GM12801 (cell line): ENCODE measurements around the gene SURF6.

Experiments
- TF ChIP-seq, protein P1 (sequence below): IDR thresholded peaks from one replicate; pipeline ENCODE4 v1.5.1; 2011; ENCODE audit warnings: control low read depth; ENCODE audit not compliant: insufficient read length; ENCODE audit errors: extremely low read depth

SURF6 gene

DNA sequence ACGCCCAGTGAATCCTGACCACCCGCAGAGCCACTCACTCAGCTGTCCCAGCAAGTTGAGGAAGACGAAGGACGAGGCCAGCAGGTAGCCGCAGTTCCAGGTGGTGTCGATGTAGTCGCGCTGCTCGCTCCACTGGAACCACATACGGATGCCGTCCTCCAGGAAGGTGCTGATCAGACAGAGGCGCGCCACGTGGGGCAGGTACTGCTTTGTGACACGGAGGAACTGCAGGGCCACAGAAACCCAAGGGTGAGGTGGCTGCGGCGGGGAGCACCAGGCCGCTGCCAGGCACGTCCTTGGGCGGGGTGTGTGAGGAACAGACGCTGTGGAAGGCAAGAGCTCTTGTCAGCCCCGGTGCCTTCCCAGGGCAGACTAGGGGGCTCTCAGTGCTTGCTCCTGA, 31.2 kb upstream of the SURF6 start:
- TF ChIP-seq, protein P1, sequence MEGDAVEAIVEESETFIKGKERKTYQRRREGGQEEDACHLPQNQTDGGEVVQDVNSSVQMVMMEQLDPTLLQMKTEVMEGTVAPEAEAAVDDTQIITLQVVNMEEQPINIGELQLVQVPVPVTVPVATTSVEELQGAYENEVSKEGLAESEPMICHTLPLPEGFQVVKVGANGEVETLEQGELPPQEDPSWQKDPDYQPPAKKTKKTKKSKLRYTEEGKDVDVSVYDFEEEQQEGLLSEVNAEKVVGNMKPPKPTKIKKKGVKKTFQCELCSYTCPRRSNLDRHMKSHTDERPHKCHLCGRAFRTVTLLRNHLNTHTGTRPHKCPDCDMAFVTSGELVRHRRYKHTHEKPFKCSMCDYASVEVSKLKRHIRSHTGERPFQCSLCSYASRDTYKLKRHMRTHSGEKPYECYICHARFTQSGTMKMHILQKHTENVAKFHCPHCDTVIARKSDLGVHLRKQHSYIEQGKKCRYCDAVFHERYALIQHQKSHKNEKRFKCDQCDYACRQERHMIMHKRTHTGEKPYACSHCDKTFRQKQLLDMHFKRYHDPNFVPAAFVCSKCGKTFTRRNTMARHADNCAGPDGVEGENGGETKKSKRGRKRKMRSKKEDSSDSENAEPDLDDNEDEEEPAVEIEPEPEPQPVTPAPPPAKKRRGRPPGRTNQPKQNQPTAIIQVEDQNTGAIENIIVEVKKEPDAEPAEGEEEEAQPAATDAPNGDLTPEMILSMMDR = no peak

DNA sequence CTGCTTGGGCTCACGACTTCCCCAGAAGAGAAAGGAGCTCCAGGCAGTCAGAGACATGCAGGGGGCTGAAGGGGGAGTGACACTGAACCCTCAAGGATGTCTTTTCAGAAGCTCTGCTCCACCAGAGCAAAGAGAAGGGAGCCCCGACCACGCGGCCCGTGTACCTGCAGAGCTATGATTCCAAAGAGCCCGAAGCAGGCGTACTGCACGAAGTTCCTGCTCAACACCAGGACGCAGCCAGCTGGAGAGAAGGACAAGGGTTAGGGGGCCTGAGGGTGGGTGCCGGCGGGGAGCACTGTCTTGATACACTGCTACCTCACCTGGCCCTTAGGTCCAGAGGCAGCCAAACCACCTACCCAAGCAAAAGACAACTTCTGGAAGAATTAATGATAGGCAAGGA, 30.4 kb upstream of the SURF6 start:
- TF ChIP-seq, protein P1 = no peak

DNA sequence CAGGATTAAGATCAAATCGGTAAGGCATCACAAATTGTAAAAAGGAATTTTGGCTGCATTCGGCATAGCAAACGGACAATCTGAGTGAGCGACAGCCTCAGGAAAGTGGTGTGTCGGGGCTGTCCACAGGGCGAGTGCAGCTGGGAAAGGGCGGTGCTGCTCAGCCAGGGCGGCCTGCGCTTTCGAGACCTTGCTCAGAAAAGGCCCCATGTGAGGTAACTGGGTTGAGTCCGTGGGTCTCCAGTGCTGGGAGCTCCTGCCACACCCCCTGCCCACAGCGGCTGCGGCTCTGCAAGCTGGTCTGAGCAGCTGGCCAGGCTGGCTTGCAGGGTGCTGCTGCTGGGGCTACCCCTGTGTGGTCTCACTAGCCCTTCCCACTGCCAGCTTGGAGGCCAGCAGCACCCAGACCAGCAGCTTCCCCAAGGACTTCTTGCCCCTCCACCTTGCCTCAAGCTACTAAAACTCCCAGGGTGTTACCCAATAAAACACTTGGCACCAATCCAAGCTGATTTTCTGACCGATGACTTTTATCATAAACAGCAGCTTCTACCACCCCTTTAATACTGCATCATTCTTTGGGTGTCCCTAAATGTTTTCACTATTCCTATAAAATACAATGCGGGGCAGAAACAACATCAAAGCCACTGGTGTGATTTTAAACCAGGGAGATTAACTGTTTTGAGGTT, 26.5 kb upstream of the SURF6 start:
- TF ChIP-seq, protein P1 = no peak

DNA sequence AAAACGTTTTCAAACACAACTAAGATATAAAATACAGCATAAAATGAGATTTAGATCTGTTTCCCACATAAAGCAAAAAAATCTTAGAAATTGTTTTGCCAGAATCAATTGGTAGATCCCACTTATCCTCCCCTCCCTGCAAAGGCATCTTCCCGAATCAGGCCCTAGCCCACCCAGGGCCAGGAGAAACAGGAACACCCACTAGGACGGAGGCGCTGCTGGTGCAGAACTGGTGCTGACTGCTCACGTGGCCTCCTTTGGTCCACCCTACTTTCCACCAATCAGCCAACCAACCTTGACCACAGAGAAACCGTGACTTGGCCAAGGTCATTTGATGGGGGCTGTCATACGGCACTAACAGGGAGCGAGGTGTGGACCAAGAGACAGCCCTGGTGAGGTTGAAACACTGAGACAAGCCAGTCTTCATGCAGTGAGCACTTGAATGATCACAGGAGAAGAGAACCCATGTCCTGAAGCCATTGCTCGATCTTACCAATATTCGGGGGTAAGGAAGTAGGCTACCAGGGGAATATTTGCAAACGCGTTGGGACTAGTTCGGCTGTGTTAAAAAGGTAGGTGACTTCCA, 25.6 kb upstream of the SURF6 start:
- TF ChIP-seq, protein P1 = no peak

DNA sequence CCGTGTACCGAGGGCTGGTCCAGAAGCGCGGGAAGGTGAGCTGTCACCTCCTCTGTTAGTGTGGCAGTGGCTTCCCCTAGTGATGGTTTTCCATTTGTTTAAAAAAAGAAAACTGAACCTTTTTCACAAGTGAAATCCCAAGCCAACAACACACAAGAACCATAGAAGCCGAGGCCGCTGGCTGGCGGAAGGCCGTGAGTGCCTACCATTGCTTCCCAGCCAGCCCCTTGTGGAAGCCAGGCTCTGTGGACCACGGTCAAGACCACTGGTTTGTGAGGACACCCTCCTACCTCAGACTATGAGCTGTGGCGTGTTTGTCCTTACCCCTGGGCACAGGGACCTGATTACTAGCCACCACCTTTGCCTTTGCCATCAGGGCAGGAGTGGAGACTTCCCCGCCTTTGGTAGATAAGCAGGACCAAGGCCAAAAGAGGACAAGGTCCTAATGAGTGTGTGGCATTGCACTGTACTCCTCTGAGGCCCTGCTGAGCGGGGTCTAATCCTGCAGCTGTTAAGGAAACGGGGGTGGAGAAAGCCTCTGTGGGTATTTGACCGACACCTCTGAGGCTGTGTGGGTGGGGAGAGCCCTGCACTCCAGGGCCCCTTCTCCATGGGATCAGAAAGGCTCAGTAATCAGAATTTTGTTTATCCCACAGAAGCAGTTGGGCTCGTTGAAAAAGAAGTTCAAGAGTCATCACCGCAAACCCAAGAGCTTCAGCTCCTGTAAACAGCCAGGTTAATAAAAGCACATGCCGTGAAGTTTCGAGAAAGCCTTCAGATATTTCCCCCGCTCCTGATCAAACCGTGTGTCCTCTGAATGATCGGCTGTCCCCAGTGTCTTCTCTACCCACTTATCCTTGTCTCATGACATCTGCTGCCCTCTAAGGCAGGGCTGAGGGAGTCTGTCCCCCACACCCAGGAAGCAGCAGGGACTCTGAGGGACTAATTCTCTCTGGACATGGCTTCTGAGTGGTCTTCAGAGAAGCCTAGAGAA, 24.7 kb upstream of the SURF6 start:
- TF ChIP-seq, protein P1 = no peak

DNA sequence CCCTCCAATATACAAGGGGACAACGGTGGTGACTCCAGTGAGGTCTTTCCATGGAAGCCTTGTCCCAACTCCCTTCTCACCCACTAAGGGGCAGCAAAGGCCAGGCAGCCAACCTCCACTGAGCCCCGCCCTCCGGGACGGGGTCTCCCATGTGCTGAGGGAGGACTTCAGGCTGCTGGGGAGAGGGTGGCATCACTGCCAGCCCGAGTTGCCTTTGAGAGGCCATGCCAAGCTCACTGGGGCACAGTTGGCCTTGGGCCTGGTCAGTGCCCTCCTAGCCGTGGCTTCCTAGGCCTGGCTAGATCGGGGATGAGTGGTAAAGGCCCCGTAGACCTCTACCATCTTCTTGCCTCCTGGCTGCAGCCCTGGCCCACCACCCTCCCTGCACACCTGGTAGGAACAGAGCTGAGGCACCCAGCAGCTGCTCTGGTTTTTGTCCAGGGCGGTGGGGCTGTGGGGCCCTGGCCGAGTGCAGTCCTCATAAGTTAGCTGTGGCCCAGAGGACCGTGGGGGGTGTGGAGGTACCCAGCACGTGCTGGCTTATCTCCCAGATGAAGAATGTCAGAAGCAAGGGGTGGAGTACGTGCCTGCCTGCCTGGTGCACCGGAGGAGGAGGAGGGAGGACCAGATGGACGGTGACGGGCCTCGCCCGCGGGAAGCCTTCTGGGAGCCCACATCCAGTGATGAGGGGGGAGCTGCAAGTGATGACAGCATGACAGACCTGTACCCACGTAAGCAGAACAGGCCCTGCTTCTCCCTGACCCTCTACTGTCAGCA, 23.6 kb upstream of the SURF6 start:
- TF ChIP-seq, protein P1 = no peak
